Nephron progenitor cell (in vitro differentiated cells): Measurements from ENCODE around the gene TAF11L3.
"Not testable (repeated sequence)": the region's sequence is repeated elsewhere in the genome, so short reads cannot be mapped to it uniquely, and the experiment has no call there.

ENCODE experiments used
- DNase-seq: peaks from one replicate; pipeline ENCODE4 v3.0.0; 2021
- H3K27ac Mint-ChIP-seq: 2 replicates; pipeline ENCODE4 v1.8.0; 2021; ENCODE audit warnings: mild to moderate bottlenecking, moderate library complexity, mixed read lengths
- H3K27me3 Mint-ChIP-seq: 2 replicates; pipeline ENCODE4 v1.8.0; 2021; ENCODE audit warnings: mild to moderate bottlenecking, low read depth, mixed read lengths; ENCODE audit not compliant: poor library complexity
- H3K36me3 Mint-ChIP-seq: 2 replicates; pipeline ENCODE4 v1.8.0; 2021; ENCODE audit warnings: low read depth, mixed read lengths
- H3K4me1 Mint-ChIP-seq: 2 replicates; pipeline ENCODE4 v1.8.0; 2021; ENCODE audit warnings: mixed read lengths
- H3K4me3 Mint-ChIP-seq: 2 replicates; pipeline ENCODE4 v1.8.0; 2021; ENCODE audit warnings: mild to moderate bottlenecking, moderate library complexity, mixed read lengths
- H3K9me3 Mint-ChIP-seq: 2 replicates; pipeline ENCODE4 v1.8.0; 2021; ENCODE audit warnings: mild to moderate bottlenecking, moderate library complexity, mixed read lengths
- CTCF ChIP-seq: fragments of 200-600 bp; sonication (generic); IDR thresholded peaks from 2 replicates; pipeline ENCODE4 v1.5.0; 2021; ENCODE audit warnings: antibody characterized with exemption

The TAF11L3 gene

GRCh38 chr5:17487174-17487512, 31.0 kb upstream of the TAF11L3 start:
- H3K9me3 Mint-ChIP-seq: no peaks in the 10 kb centered on the region
- H3K4me3 Mint-ChIP-seq: no peak overlapping the region
- no peak for TF ChIP-seq CTCF
- peaks cover 4% of the 10 kb centered on the region for H3K27me3 Mint-ChIP-seq
- DNase-seq: no peak
- no peaks in the 10 kb centered on the region for H3K4me1 Mint-ChIP-seq
- no peaks in the 10 kb centered on the region for H3K36me3 Mint-ChIP-seq
- H3K27ac Mint-ChIP-seq: no peak overlapping the region

- not testable (repeated sequence) for H3K9me3 Mint-ChIP-seq, H3K27ac Mint-ChIP-seq, H3K27me3 Mint-ChIP-seq, H3K4me1 Mint-ChIP-seq, H3K36me3 Mint-ChIP-seq, DNase-seq, H3K4me3 Mint-ChIP-seq
Measured at GRCh38 chr5:17491257-17491656, 26.9 kb upstream of the TAF11L3 start.

DNA sequence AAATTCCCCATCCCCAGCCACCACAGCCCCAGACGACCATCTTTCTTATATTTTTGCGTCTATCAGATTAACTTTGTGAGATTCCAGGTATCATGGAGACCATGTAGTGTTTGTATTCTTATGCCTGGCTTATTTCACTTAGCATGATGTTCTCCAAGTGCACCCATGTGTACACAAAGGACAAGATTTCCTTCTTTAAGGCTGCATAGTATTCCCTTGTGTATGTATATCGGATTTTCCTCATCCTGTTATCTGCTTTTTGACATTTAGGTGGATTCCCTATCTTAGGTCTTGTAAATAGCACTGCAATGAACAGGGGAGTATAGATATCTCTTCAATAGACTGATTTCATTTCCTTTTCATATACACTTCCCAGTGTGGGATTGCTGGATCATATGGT, 25.4 kb upstream of the TAF11L3 start:
- TF ChIP-seq CTCF: no peak
- no peaks in the 10 kb centered on the region for H3K4me1 Mint-ChIP-seq
- no peak overlapping the region for H3K27ac Mint-ChIP-seq
- DNase-seq: no peak
- H3K27me3 Mint-ChIP-seq: peaks cover 6% of the 10 kb centered on the region
- no peak overlapping the region for H3K4me3 Mint-ChIP-seq
- peaks cover 4% of the 10 kb centered on the region for H3K9me3 Mint-ChIP-seq
- no peaks in the 10 kb centered on the region for H3K36me3 Mint-ChIP-seq

DNA sequence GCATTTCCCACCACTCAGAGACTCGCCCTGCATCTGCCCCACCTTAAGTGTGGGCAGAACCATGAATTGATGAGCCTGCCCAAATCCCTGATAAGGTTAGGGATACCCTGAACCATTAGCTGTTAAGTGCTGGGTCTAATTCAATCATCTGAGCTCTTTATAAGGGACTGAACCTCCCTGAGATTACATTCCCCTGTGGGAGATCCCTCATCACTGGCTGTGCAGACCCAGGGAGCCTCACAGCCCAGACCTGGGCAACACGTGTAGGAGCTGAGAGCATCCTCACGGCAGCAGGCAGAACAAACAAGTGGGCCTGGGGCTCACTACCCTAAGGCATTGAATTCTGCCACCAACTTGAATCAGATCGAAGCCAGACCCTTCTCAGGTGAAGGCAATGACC, 20.7 kb upstream of the TAF11L3 start:
- H3K4me3 Mint-ChIP-seq: no peak overlapping the region
- peaks cover 4% of the 10 kb centered on the region for H3K9me3 Mint-ChIP-seq
- no peak for DNase-seq
- H3K27me3 Mint-ChIP-seq: peaks cover 2% of the 10 kb centered on the region
- no peaks in the 10 kb centered on the region for H3K36me3 Mint-ChIP-seq
- no peak for TF ChIP-seq CTCF
- H3K4me1 Mint-ChIP-seq: no peaks in the 10 kb centered on the region
- H3K27ac Mint-ChIP-seq: no peak overlapping the region

DNA sequence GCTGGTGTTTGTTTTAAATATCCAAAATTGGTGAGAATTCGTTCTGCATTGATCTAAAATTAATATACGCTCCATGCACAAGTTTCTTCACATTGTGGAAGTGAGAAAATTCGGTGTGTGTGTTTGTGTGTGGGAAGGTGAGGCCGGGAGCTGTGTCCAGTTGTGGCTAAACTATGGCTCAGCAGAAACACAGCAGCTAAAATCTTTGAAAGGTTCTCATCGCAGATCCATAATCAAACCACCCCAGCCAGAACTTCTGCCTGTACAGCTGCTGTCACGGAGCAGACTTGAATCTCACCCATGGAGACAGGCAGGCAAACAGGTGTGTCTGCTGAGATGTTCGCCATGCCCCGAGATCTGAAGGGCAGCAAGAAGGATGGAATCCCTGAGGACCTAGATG, 20.2 kb upstream of the TAF11L3 start, which contains the start of gene TAF11L2:
Gene TAF11L2, plus strand, starts transcription at position 301 of the 400 bp plus-strand sequence.
- not testable (repeated sequence) for H3K4me3 Mint-ChIP-seq, H3K27ac Mint-ChIP-seq, H3K36me3 Mint-ChIP-seq, H3K27me3 Mint-ChIP-seq, DNase-seq, H3K4me1 Mint-ChIP-seq, H3K9me3 Mint-ChIP-seq

- no peaks in the 10 kb centered on the region for H3K36me3 Mint-ChIP-seq
- H3K9me3 Mint-ChIP-seq: no peaks in the 10 kb centered on the region
- no peaks in the 10 kb centered on the region for H3K4me1 Mint-ChIP-seq
- no peak for DNase-seq
- no peak overlapping the region for H3K4me3 Mint-ChIP-seq
- no peak for TF ChIP-seq CTCF
- no peak overlapping the region for H3K27ac Mint-ChIP-seq
- peaks cover 2% of the 10 kb centered on the region for H3K27me3 Mint-ChIP-seq
Measured at GRCh38 chr5:17511775-17512325, 6.3 kb upstream of the TAF11L3 start.

- H3K4me1 Mint-ChIP-seq, DNase-seq, H3K27ac Mint-ChIP-seq, H3K9me3 Mint-ChIP-seq, H3K36me3 Mint-ChIP-seq, H3K27me3 Mint-ChIP-seq, H3K4me3 Mint-ChIP-seq: not testable (repeated sequence)
Measured at GRCh38 chr5:17517526-17517925, 641 bp upstream of the TAF11L3 start.

- not testable (repeated sequence) for H3K27ac Mint-ChIP-seq, H3K36me3 Mint-ChIP-seq, DNase-seq, H3K4me1 Mint-ChIP-seq, H3K27me3 Mint-ChIP-seq, H3K4me3 Mint-ChIP-seq, H3K9me3 Mint-ChIP-seq
Measured at GRCh38 chr5:17519508-17519907, 1.3 kb downstream of the TAF11L3 start.

- not testable (repeated sequence) for H3K36me3 Mint-ChIP-seq, H3K27me3 Mint-ChIP-seq, H3K4me1 Mint-ChIP-seq, H3K4me3 Mint-ChIP-seq, H3K9me3 Mint-ChIP-seq, H3K27ac Mint-ChIP-seq, DNase-seq
Measured at GRCh38 chr5:17521501-17521900, 3.3 kb downstream of the TAF11L3 start, which contains the start of gene TAF11L4. Gene TAF11L4, plus strand, starts transcription at chr5:17521801.

GRCh38 chr5:17524935-17525334, 6.8 kb downstream of the TAF11L3 start, which contains the start of gene TAF11L5:
Gene TAF11L5, plus strand, starts transcription at chr5:17525235.
- not testable (repeated sequence) for H3K4me3 Mint-ChIP-seq, H3K4me1 Mint-ChIP-seq, H3K27me3 Mint-ChIP-seq, H3K9me3 Mint-ChIP-seq, DNase-seq, H3K27ac Mint-ChIP-seq, H3K36me3 Mint-ChIP-seq

- not testable (repeated sequence) for H3K36me3 Mint-ChIP-seq, H3K27ac Mint-ChIP-seq, H3K4me3 Mint-ChIP-seq, H3K9me3 Mint-ChIP-seq, H3K27me3 Mint-ChIP-seq, H3K4me1 Mint-ChIP-seq
- peak; percentile 28 for DNase-seq
Measured at GRCh38 chr5:17526504-17526903, 8.3 kb downstream of the TAF11L3 start.
